Hepatocyte (in vitro differentiated cells): ENCODE data around the gene MICAL2. TPM values are rescaled to one million over a fixed set of nuclear protein-coding genes. Genes with fewer than 3 reads are reported as not detected.

Source experiments
- DNase-seq: peaks from one replicate; pipeline ENCODE4 v3.0.0-alpha.2; 2016; ENCODE audit warnings: low spot score
- H2AFZ ChIP-seq: fragments of 200-600 bp; sonication (generic); 2 replicates; pipeline ENCODE4 v1.6.0; 2016; ENCODE audit warnings: antibody characterized with exemption, mild to moderate bottlenecking
- H3K27ac ChIP-seq: fragments of 200-600 bp; sonication (generic); 2 replicates; pipeline ENCODE4 v1.5.1; 2016; ENCODE audit warnings: mild to moderate bottlenecking
- H3K27me3 ChIP-seq: fragments of 200-600 bp; sonication (generic); 2 replicates; pipeline ENCODE4 v1.6.1; 2016
- H3K36me3 ChIP-seq: fragments of 200-600 bp; sonication (generic); replicated peaks from 2 replicates; pipeline ENCODE4 v1.5.1; 2016; ENCODE audit warnings: low read depth; ENCODE audit not compliant: insufficient read depth
- H3K4me1 ChIP-seq: fragments of 200-600 bp; sonication (generic); 2 replicates; pipeline ENCODE4 v1.5.1; 2016; ENCODE audit warnings: mild to moderate bottlenecking, moderate library complexity; ENCODE audit not compliant: insufficient read depth
- H3K4me2 ChIP-seq: fragments of 200-600 bp; sonication (generic); 2 replicates; pipeline ENCODE4 v1.6.0; 2016
- H3K4me3 ChIP-seq: fragments of 200-600 bp; sonication (generic); 2 replicates; pipeline ENCODE4 v1.5.1; 2016; ENCODE audit warnings: mild to moderate bottlenecking
- H3K79me2 ChIP-seq: fragments of 200-600 bp; sonication (generic); 2 replicates; pipeline ENCODE4 v1.6.0; 2017; ENCODE audit warnings: mild to moderate bottlenecking
- H3K9me2 ChIP-seq: fragments of 200-600 bp; sonication (generic); replicated peaks from 2 replicates; pipeline ENCODE4 v1.6.0; 2017; ENCODE audit warnings: mild to moderate bottlenecking; ENCODE audit not compliant: insufficient read depth
- H3K9me3 ChIP-seq: fragments of 200-600 bp; sonication (generic); 2 replicates; pipeline ENCODE4 v1.5.1; 2016; ENCODE audit warnings: low read depth, mild to moderate bottlenecking
- H4K20me1 ChIP-seq: fragments of 200-600 bp; sonication (generic); 2 replicates; pipeline ENCODE4 v1.6.0; 2016; ENCODE audit warnings: mild to moderate bottlenecking; ENCODE audit not compliant: insufficient read depth, poor library complexity, severe bottlenecking
- CTCF ChIP-seq: fragments of 200-600 bp; sonication (generic); IDR thresholded peaks from 2 replicates; pipeline ENCODE4 v1.5.1; 2016; ENCODE audit warnings: antibody characterized with exemption, mild to moderate bottlenecking; ENCODE audit not compliant: poor library complexity
- EZH2 ChIP-seq: fragments of 200-600 bp; sonication (generic); IDR thresholded peaks from 2 replicates; pipeline ENCODE4 v1.6.1; 2016; ENCODE audit warnings: antibody characterized with exemption, mild to moderate bottlenecking, borderline replicate concordance
- EZH2phosphoT487 ChIP-seq: fragments of 200-600 bp; sonication (generic); IDR thresholded peaks from one replicate; pipeline ENCODE4 v1.6.1; 2018; ENCODE audit warnings: antibody characterized with exemption, mild to moderate bottlenecking, low read depth, moderate library complexity; ENCODE audit not compliant: unreplicated experiment, severe bottlenecking
- WGBS: methylation state at CpG from one replicate; pipeline ENCODE4 v1.1.6; 2016; ENCODE audit warnings: low lambda C conversion rate; ENCODE audit errors: missing lambda C conversion rate; 5-methylcytosine and 5-hydroxymethylcytosine counted together
- polyA plus RNA-seq: library from polyadenylated mRNA; unstranded; fragments of >200 nt; fragmentation: Nextera tagmentation; extraction: Ambion mirVana; gene quantifications from 2 replicates; pipeline ENCODE4 v1.2.1, GENCODE V29; 2016
- total RNA-seq: library from RNA; depleted of rRNA; stranded (reverse); fragments of >200 nt; gene quantifications from 2 replicates; pipeline ENCODE4 v1.2.3, GENCODE V29; 2014

MICAL2 gene
- total and polyA plus RNA-seq, 2 experiments from 2014 or later = 36.8 to 56.0 TPM

GRCh38 chr11:12172493-12173013, 62.2 kb downstream of the MICAL2 start:
- Histone ChIP-seq H3K4me3 (no peak overlapping the region), H3K27me3 (no peaks in the 10 kb centered on the region), H3K27ac (no peak overlapping the region), H3K9me3 (no peaks in the 10 kb centered on the region), H3K9me2 (no peaks in the 10 kb centered on the region), H3K36me3 (no peaks in the 10 kb centered on the region), H3K4me2 (no peak overlapping the region), H2AFZ (no peak overlapping the region), H3K4me1 (peaks cover 18% of the 10 kb centered on the region), H4K20me1 (no peaks in the 10 kb centered on the region), H3K79me2 (peaks cover 21% of the 10 kb centered on the region)
- WGBS = 81% methylated on average over 3 of the region's 3 CpGs
- TF ChIP-seq EZH2 (no peak), CTCF (no peak), EZH2phosphoT487 (no peak)
- DNase-seq = no peak

- Histone ChIP-seq H3K4me2 (no peak overlapping the region), H3K4me1 (peaks cover 19% of the 10 kb centered on the region), H3K9me2 (no peaks in the 10 kb centered on the region), H3K79me2 (peaks cover 21% of the 10 kb centered on the region), H3K27me3 (no peaks in the 10 kb centered on the region), H3K27ac (no peak overlapping the region), H3K4me3 (no peak overlapping the region), H3K9me3 (no peaks in the 10 kb centered on the region), H4K20me1 (no peaks in the 10 kb centered on the region), H3K36me3 (no peaks in the 10 kb centered on the region), H2AFZ (no peak overlapping the region)
- 84% methylated on average over 4 of the region's 4 CpGs for WGBS
- TF ChIP-seq EZH2phosphoT487 (no peak), EZH2 (no peak), CTCF (no peak)
- no peak for DNase-seq
These were observed 62.7 kb downstream of the MICAL2 start for GRCh38 chr11:12173111-12173510.

- H2AFZ ChIP-seq = no peak overlapping the region
- peaks cover 21% of the 10 kb centered on the region for H3K79me2 ChIP-seq
- H3K27ac ChIP-seq = no peak overlapping the region
- TF ChIP-seq CTCF = no peak
- TF ChIP-seq EZH2phosphoT487 = no peak
- no peak for TF ChIP-seq EZH2
- no peaks in the 10 kb centered on the region for H3K36me3 ChIP-seq
- H3K27me3 ChIP-seq = no peaks in the 10 kb centered on the region
- no peaks in the 10 kb centered on the region for H4K20me1 ChIP-seq
- no peak for DNase-seq
- H3K4me1 ChIP-seq = peaks cover 25% of the 10 kb centered on the region
- H3K9me3 ChIP-seq = no peaks in the 10 kb centered on the region
- H3K4me3 ChIP-seq = no peak overlapping the region
- WGBS = 58% methylated on average over 1 of the region's 1 CpG
- H3K4me2 ChIP-seq = no peak overlapping the region
- no peaks in the 10 kb centered on the region for H3K9me2 ChIP-seq
These were observed 63.7 kb downstream of the MICAL2 start for GRCh38 chr11:12174128-12174476.
